ENCODE measurements around the gene P2RY14.

Gene P2RY14

DNA sequence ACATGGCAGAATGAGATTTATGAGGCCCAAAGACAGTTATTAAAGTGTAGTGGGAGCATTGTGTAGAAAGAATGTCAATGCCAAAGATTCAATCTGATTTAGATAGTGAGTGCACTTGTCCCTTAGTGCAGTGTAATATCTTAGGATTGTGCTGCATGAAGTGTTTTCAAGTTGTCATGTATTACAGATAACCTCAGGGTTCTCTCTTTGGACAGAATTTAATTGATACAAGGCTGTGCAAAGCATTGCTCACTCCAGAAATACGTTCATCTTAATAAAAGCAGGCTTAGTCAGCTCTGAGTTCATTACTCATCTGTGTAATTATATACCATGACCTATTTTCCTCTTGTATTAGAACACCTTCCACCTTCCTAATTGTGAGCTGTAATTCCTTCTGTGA, 59.3 kb downstream of the P2RY14 start:
- TF ChIP-seq, protein P1, sequence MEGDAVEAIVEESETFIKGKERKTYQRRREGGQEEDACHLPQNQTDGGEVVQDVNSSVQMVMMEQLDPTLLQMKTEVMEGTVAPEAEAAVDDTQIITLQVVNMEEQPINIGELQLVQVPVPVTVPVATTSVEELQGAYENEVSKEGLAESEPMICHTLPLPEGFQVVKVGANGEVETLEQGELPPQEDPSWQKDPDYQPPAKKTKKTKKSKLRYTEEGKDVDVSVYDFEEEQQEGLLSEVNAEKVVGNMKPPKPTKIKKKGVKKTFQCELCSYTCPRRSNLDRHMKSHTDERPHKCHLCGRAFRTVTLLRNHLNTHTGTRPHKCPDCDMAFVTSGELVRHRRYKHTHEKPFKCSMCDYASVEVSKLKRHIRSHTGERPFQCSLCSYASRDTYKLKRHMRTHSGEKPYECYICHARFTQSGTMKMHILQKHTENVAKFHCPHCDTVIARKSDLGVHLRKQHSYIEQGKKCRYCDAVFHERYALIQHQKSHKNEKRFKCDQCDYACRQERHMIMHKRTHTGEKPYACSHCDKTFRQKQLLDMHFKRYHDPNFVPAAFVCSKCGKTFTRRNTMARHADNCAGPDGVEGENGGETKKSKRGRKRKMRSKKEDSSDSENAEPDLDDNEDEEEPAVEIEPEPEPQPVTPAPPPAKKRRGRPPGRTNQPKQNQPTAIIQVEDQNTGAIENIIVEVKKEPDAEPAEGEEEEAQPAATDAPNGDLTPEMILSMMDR (conservative IDR thresholded peaks at IDR 0.05; ENCODE audit: low read depth, low read length): no peak
- H3K4me3 ChIP-seq (ENCODE audit: low read depth, low read length): no peak overlapping the region
- DNase-seq (ENCODE audit: low read depth): peak; percentile 36

DNA sequence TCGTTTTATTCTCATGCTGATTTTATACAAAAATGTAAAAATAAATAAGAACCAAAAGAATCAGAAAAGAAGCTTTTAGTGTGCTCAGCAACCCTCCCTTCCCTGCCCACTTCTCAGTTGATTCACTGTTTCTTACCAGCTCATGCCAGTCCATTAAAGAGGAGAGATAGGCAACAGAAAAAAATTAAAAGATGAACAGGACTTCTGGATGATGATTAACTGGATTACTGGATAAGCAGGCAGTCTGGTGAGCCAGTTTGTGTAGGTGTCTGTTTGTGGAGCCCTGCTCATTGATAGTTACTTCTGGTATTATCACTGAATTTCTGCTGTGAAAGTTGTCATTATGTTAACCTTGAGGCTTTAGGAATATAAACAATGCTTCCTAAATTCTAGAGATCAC, 60.2 kb downstream of the P2RY14 start:
- TF ChIP-seq, protein P1 (conservative IDR thresholded peaks at IDR 0.05; ENCODE audit: low read depth, low read length): no peak
- H3K4me3 ChIP-seq (ENCODE audit: low read depth, low read length): no peak overlapping the region
- DNase-seq (ENCODE audit: low read depth): no peak

DNA sequence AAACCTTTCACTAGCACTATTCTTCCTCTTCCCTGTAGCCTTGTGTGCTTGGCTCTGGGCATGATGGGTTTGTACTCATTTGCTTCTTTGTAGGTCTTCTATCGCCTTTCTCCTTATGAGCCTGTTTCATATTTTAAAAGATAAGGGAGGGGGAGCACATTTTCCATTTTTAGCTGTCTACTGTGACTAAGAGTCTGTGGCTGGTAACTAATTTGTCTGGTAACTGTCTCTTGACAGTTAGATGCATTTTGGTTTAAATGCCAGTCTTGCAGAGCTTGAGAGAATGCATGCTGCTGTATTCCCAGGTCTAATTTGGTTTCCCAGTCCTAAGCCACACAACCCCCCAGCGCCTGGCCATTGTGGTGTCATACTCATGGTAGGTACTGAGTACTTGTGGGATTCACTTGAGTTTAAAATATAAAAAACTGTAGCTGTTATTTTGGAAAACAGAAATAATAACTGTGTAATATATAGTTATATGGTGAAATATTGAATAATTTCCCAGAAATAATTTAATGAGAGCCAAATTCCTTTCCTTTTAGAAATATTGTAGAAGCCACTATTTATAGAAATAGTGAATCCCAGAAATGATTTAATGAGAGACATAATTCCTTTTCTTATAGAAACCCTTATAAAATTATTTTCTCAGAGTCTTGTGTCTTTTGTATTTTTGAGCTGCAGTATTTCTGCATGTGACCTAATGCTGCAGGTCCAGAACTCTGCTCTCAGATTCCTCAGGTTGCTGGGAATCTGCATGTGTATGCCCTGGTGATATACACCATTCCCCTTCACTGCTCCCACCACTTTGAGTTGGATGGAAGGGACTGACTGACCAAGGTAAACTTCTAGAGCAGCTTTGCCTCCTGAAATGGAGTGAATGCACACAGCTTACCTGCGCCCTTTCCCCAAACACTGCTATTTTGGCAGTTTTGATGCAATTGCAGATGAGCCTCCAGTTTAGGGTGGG, 61.4 kb downstream of the P2RY14 start:
- no peak for DNase-seq (ENCODE audit: low read depth)
- no peak overlapping the region for H3K4me3 ChIP-seq (ENCODE audit: low read depth, low read length)
- TF ChIP-seq, protein P1 (conservative IDR thresholded peaks at IDR 0.05; ENCODE audit: low read depth, low read length): no peak

DNA sequence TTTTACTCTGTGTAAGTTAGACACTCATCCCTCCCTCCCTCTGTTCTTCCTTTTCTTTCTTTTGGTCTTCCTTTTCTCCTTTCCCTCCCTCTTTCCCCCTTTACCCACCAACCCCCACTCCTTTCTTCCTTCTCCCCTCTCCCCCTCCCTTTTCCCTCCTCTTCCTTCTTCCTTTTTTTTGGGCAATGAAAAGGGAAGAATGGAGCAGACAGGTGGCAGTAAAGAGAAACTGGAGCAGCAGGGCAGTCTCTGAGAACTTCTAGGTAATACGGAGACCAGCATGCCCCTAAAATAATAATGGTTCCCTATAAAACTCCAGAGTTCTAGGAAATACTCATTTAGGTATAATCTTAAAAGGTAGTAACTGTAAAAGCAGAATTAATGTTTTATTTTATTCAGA, 63.9 kb downstream of the P2RY14 start:
- DNase-seq (ENCODE audit: low read depth): no peak
- TF ChIP-seq, protein P1 (conservative IDR thresholded peaks at IDR 0.05; ENCODE audit: low read depth, low read length): peak; percentile 31

DNA sequence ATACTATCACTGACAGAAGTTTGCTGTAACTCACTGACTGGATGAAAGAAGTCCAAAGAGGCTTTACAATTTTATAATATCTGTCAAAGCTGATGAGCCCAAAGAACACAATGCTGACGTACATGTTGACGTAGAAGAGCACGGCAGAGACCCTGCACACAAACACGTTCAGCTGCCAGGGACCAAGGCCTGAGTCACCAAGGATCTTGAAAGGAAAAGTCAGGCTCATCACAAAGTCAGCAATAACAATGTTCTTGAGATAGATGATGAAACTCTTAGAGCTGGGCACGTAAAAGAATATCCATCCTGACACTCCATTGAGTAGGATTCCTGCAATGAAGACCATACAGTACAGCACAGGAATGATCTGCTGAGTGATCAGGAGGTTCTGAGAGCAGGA, 64.5 kb downstream of the P2RY14 start:
- no peak overlapping the region for H3K4me3 ChIP-seq (ENCODE audit: low read depth, low read length)
- TF ChIP-seq, protein P1 (conservative IDR thresholded peaks at IDR 0.05; ENCODE audit: low read depth, low read length): no peak
- peak; percentile 74 for DNase-seq (ENCODE audit: low read depth)

More for the DNA sequence above, 63.9 kb downstream of the P2RY14 start:
- no peak overlapping the region for H3K4me3 ChIP-seq (ENCODE audit: low read depth, low read length)

DNA sequence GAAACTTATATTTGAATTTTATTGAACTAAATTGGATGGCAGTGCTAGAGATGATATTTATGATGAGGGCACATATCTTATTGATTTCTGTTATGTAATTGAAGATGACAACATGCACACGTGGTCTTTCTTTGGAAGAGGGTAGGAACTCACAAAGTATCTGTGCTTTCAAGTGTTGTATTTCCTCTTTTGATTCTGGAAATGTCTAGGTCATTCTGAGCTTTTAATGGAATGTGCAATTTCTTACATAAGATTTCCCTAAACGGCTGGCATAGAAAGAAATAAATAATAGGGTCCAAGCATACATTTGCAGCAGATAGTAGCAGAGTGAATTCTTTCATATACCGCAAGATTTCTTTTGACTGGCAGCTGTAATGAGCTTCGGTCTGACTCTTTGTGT, 65.2 kb downstream of the P2RY14 start:
- DNase-seq (ENCODE audit: low read depth): no peak
- H3K4me3 ChIP-seq (ENCODE audit: low read depth, low read length): no peak overlapping the region
- TF ChIP-seq, protein P1 (conservative IDR thresholded peaks at IDR 0.05; ENCODE audit: low read depth, low read length): no peak
